ENCODE measurements around the gene GTPBP2. TPM values are rescaled to one million over a fixed set of nuclear protein-coding genes. Genes with fewer than 3 reads are reported as not detected.

The GTPBP2 gene
- total RNA-seq, 1 experiment from 2014 or later: 76.4 TPM

- POLR2A ChIA-PET: no interaction called here
- peaks cover 16% of the 10 kb centered on the region for H3K27me3 Mint-ChIP-seq (ENCODE audit: low read depth)
- TF ChIP-seq, protein P1, sequence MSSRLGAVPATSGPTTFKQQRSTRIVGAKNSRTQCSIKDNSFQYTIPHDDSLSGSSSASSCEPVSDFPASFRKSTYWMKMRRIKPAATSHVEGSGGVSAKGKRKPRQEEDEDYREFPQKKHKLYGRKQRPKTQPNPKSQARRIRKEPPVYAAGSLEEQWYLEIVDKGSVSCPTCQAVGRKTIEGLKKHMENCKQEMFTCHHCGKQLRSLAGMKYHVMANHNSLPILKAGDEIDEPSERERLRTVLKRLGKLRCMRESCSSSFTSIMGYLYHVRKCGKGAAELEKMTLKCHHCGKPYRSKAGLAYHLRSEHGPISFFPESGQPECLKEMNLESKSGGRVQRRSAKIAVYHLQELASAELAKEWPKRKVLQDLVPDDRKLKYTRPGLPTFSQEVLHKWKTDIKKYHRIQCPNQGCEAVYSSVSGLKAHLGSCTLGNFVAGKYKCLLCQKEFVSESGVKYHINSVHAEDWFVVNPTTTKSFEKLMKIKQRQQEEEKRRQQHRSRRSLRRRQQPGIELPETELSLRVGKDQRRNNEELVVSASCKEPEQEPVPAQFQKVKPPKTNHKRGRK (CRISPR knock-in tag; IDR thresholded peaks at IDR 0.05; ENCODE audit: borderline replicate concordance): no peak
- no peak for TF ChIP-seq TEAD4 (CRISPR knock-in tag; IDR thresholded peaks at IDR 0.05)
- TF ChIP-seq ESRRA (CRISPR knock-in tag; IDR thresholded peaks at IDR 0.05; ENCODE audit: borderline replicate concordance): no peak
- TF ChIP-seq, protein P2, sequence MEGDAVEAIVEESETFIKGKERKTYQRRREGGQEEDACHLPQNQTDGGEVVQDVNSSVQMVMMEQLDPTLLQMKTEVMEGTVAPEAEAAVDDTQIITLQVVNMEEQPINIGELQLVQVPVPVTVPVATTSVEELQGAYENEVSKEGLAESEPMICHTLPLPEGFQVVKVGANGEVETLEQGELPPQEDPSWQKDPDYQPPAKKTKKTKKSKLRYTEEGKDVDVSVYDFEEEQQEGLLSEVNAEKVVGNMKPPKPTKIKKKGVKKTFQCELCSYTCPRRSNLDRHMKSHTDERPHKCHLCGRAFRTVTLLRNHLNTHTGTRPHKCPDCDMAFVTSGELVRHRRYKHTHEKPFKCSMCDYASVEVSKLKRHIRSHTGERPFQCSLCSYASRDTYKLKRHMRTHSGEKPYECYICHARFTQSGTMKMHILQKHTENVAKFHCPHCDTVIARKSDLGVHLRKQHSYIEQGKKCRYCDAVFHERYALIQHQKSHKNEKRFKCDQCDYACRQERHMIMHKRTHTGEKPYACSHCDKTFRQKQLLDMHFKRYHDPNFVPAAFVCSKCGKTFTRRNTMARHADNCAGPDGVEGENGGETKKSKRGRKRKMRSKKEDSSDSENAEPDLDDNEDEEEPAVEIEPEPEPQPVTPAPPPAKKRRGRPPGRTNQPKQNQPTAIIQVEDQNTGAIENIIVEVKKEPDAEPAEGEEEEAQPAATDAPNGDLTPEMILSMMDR (IDR thresholded peaks at IDR 0.05): no peak
- no peak for TF ChIP-seq NR2C2 (CRISPR knock-in tag; IDR thresholded peaks at IDR 0.05)
- no peak for TF ChIP-seq TEAD1 (CRISPR knock-in tag; IDR thresholded peaks at IDR 0.05)
- no peak for TF ChIP-seq ETV6 (CRISPR knock-in tag; IDR thresholded peaks at IDR 0.05)
- TF ChIP-seq CREM (CRISPR knock-in tag; IDR thresholded peaks at IDR 0.05): no peak
- TF ChIP-seq ATF6 (CRISPR knock-in tag; IDR thresholded peaks at IDR 0.05): no peak
- TF ChIP-seq E2F4 (CRISPR knock-in tag; IDR thresholded peaks at IDR 0.05; ENCODE audit: borderline replicate concordance, low read depth): no peak
- TF ChIP-seq GRHL2 (CRISPR knock-in tag; IDR thresholded peaks at IDR 0.05; ENCODE audit: insufficient replicate concordance, severe bottlenecking): no peak
- no peak for TF ChIP-seq RELA (CRISPR knock-in tag; IDR thresholded peaks at IDR 0.05; ENCODE audit: borderline replicate concordance)
- TF ChIP-seq, protein P3, sequence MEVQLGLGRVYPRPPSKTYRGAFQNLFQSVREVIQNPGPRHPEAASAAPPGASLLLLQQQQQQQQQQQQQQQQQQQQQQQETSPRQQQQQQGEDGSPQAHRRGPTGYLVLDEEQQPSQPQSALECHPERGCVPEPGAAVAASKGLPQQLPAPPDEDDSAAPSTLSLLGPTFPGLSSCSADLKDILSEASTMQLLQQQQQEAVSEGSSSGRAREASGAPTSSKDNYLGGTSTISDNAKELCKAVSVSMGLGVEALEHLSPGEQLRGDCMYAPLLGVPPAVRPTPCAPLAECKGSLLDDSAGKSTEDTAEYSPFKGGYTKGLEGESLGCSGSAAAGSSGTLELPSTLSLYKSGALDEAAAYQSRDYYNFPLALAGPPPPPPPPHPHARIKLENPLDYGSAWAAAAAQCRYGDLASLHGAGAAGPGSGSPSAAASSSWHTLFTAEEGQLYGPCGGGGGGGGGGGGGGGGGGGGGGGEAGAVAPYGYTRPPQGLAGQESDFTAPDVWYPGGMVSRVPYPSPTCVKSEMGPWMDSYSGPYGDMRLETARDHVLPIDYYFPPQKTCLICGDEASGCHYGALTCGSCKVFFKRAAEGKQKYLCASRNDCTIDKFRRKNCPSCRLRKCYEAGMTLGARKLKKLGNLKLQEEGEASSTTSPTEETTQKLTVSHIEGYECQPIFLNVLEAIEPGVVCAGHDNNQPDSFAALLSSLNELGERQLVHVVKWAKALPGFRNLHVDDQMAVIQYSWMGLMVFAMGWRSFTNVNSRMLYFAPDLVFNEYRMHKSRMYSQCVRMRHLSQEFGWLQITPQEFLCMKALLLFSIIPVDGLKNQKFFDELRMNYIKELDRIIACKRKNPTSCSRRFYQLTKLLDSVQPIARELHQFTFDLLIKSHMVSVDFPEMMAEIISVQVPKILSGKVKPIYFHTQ (CRISPR knock-in tag; IDR thresholded peaks at IDR 0.05): no peak
- no peak for TF ChIP-seq E2F5 (CRISPR knock-in tag; IDR thresholded peaks at IDR 0.05)
- no peak for TF ChIP-seq SOX15 (CRISPR knock-in tag; IDR thresholded peaks at IDR 0.05)
- TF ChIP-seq ATF1 (CRISPR knock-in tag; IDR thresholded peaks at IDR 0.05): no peak
- no peak for TF ChIP-seq FOXJ3 (CRISPR knock-in tag; IDR thresholded peaks at IDR 0.05; ENCODE audit: borderline replicate concordance)
- TF ChIP-seq OVOL2 (CRISPR knock-in tag; IDR thresholded peaks at IDR 0.05; ENCODE audit: borderline replicate concordance): no peak
- TF ChIP-seq ZNF263 (CRISPR knock-in tag; IDR thresholded peaks at IDR 0.05; ENCODE audit: low read depth): no peak
- H3K4me1 Mint-ChIP-seq: peaks cover 11% of the 10 kb centered on the region
- CTCF ChIA-PET: interaction anchor here (0.9 to 1.8 kb wide), 2 partner anchors 9 to 421 kb away, joined by 3 to 4 read pairs; no protein-coding TSS in a partner anchor
- DNase-seq (ENCODE audit: low spot score): no peak
- ATAC-seq: no peak
- H3K4me3 Mint-ChIP-seq: no peak overlapping the region
- H3K9me3 Mint-ChIP-seq: peaks cover 7% of the 10 kb centered on the region
- H3K36me3 Mint-ChIP-seq: peaks cover 6% of the 10 kb centered on the region
- no peak overlapping the region for H3K27ac Mint-ChIP-seq
Measured at GRCh38 chr6:43658161-43658560, 29.1 kb upstream of the GTPBP2 start.
